ENCODE results near the gene ATP8A1. TPM values are rescaled to one million over a fixed set of nuclear protein-coding genes. Genes with fewer than 3 reads are reported as not detected.
A peak's percentile ranks its signal among the peaks of the same experiment; 100 is the strongest.

The ATP8A1 gene
- total RNA-seq, 1 experiment from 2014 or later = 0.80 TPM

- Histone ChIP-seq H3K36me3 (ENCODE audit: control insufficient read depth, insufficient read depth, low read length) (no peaks in the 10 kb centered on the region), H3K4me3 (ENCODE audit: low read depth in 2 of 2, low read length in 2 of 2) (no peak overlapping the region), H3K27ac (ENCODE audit: low read length) (no peak overlapping the region), H3K4me1 (ENCODE audit: control insufficient read depth, insufficient read depth, low read length) (no peaks in the 10 kb centered on the region), H3K27me3 (ENCODE audit: control insufficient read depth, insufficient read depth, low read length) (no peaks in the 10 kb centered on the region), H3K9me3 (ENCODE audit: control insufficient read depth, insufficient read depth, low read depth, low read length) (no peaks in the 10 kb centered on the region)
- in situ Hi-C loops (cut with HindIII; ENCODE audit: low pct_unique_long_range_greater_than_20kb, low sequenced_read_pairs) (no loop called here), intact Hi-C loops (cut with micrococcal nuclease; ENCODE audit: unreplicated experiment) (loop anchor here (2.0 to 10.0 kb wide), 2 partner anchors 206 to 296 kb away; no protein-coding TSS in a partner anchor)
- DNase-seq (ENCODE audit: low read depth, low spot score) (peak; percentile 17), ATAC-seq (peak; percentile 76)
- no peak for TF ChIP-seq POLR2AphosphoS5 (IDR thresholded peaks at IDR 0.05; ENCODE audit: low read depth, low read length)
- peak; percentile 62 for TF ChIP-seq CTCF (IDR thresholded peaks at IDR 0.05)
- BruUV-seq (replicated peaks) = no TSS peak
- POLR2A ChIA-PET = no interaction called here
- CTCF ChIA-PET = no interaction called here
Observed at GRCh38 chr4:42568610-42569207, 88.2 kb downstream of the ATP8A1 start.

GRCh38 chr4:42566835-42567234 lies 90.1 kb downstream of the ATP8A1 start:
- in situ Hi-C loops (cut with HindIII; ENCODE audit: low pct_unique_long_range_greater_than_20kb, low sequenced_read_pairs) = no loop called here
- POLR2A ChIA-PET = no interaction called here

GRCh38 chr4:42562016-42562415 lies 94.9 kb downstream of the ATP8A1 start:
- H3K4me3 ChIP-seq (ENCODE audit: low read depth in 2 of 2, low read length in 2 of 2) = no peak overlapping the region
- TF ChIP-seq REST (IDR thresholded peaks at IDR 0.05; ENCODE audit: insufficient read depth in 1 of 2, low read depth in 2 of 2, low read length in 1 of 2) (no peak), CTCF (IDR thresholded peaks at IDR 0.05) (no peak), POLR2AphosphoS5 (IDR thresholded peaks at IDR 0.05; ENCODE audit: low read depth, low read length) (no peak), SIN3A (IDR thresholded peaks at IDR 0.05; ENCODE audit: borderline replicate concordance, insufficient read depth, low read depth, low read length) (no peak), TCF7L2 (IDR thresholded peaks at IDR 0.05; ENCODE audit: low read depth, low read length) (no peak)
- CTCF ChIA-PET = no interaction called here
- no peak for DNase-seq (ENCODE audit: low read depth, low spot score)
- no peak overlapping the region for H3K27ac ChIP-seq (ENCODE audit: low read length)
- no peaks in the 10 kb centered on the region for H3K4me1 ChIP-seq (ENCODE audit: control insufficient read depth, insufficient read depth, low read length)
- in situ Hi-C loops (cut with HindIII; ENCODE audit: low pct_unique_long_range_greater_than_20kb, low sequenced_read_pairs) = no loop called here
- intact Hi-C loops (cut with micrococcal nuclease; ENCODE audit: unreplicated experiment) = loop anchor here (10.0 kb wide), 1 partner anchor 213 kb away; no protein-coding TSS in a partner anchor
- no peaks in the 10 kb centered on the region for H3K9me3 ChIP-seq (ENCODE audit: control insufficient read depth, insufficient read depth, low read depth, low read length)
- no peaks in the 10 kb centered on the region for H3K27me3 ChIP-seq (ENCODE audit: control insufficient read depth, insufficient read depth, low read length)
- POLR2A ChIA-PET = no interaction called here
- BruUV-seq (replicated peaks) = no TSS peak
- no peaks in the 10 kb centered on the region for H3K36me3 ChIP-seq (ENCODE audit: control insufficient read depth, insufficient read depth, low read length)
- ATAC-seq = no peak

More at GRCh38 chr4:42566835-42567234, 90.1 kb downstream of the ATP8A1 start:
- TF ChIP-seq CTCF (IDR thresholded peaks at IDR 0.05) (no peak), TCF7L2 (IDR thresholded peaks at IDR 0.05; ENCODE audit: low read depth, low read length) (no peak), SIN3A (IDR thresholded peaks at IDR 0.05; ENCODE audit: borderline replicate concordance, insufficient read depth, low read depth, low read length) (no peak)
- DNase-seq (ENCODE audit: low read depth, low spot score) (no peak), ATAC-seq (no peak)
- Histone ChIP-seq H3K4me3 (ENCODE audit: low read depth in 2 of 2, low read length in 2 of 2) (no peak overlapping the region), H3K4me1 (ENCODE audit: control insufficient read depth, insufficient read depth, low read length) (no peaks in the 10 kb centered on the region), H3K27ac (ENCODE audit: low read length) (no peak overlapping the region), H3K27me3 (ENCODE audit: control insufficient read depth, insufficient read depth, low read length) (no peaks in the 10 kb centered on the region), H3K9me3 (ENCODE audit: control insufficient read depth, insufficient read depth, low read depth, low read length) (no peaks in the 10 kb centered on the region), H3K36me3 (ENCODE audit: control insufficient read depth, insufficient read depth, low read length) (no peaks in the 10 kb centered on the region)
- intact Hi-C loops (cut with micrococcal nuclease; ENCODE audit: unreplicated experiment) = loop anchor here (10.0 kb wide), 1 partner anchor 208 kb away; no protein-coding TSS in a partner anchor
- no TSS peak for BruUV-seq (replicated peaks)
- CTCF ChIA-PET = interaction anchor here (0.6 kb wide), 1 partner anchor 11 kb away, joined by 3 read pairs; no protein-coding TSS in a partner anchor
